Measurements from ENCODE around the gene VTI1A.
"Not testable (repeated sequence)": the region's sequence is repeated elsewhere in the genome, so short reads cannot be mapped to it uniquely, and the experiment has no call there.

Gene VTI1A

DNA sequence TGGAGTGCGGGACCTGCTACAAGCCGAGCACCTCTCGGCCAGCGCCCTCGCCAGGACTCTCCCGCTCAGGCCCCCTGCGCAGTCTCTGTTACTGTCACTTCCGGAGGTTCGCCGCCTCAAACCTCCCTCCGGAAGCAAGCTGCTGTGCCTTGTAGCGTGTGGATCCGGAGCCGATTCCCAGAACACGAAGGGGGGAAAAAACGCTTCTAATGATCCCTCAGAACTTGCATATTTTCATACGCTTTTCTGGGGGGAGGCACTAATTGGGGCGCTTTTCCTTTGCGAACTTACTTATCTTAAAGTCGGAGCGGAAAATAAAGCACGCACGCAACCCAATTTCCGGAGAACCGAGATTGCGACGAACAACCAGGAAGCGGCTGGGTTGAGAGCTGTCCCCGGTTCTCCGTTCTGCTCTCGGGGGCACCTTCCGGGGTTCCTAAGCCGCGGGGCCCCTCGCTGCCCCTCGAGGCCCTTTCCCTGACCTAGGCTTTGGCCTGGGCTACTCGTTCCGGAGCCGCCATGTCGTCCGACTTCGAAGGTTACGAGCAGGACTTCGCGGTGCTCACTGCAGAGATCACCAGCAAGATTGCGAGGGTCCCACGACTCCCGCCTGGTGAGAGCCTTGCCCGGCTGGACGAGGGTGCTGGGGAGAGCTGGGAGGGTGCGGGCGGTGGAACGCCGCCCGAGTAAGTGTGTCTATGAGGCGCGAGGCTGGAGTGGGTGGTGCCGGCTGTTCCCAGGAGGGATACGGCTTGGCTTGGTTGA lies at the start of gene VTI1A, which contains the start of gene ZDHHC6:
Gene VTI1A (plus strand): TSS at position 361 of the 765 bp plus-strand sequence. CDS start 159 bp downstream, at position 520.
Gene ZDHHC6 (minus strand): TSS at position 60 of the 765 bp plus-strand sequence. CDS start 1,478 bp downstream, outside the sequence.
- DNase-seq = peak; percentile 70

DNA sequence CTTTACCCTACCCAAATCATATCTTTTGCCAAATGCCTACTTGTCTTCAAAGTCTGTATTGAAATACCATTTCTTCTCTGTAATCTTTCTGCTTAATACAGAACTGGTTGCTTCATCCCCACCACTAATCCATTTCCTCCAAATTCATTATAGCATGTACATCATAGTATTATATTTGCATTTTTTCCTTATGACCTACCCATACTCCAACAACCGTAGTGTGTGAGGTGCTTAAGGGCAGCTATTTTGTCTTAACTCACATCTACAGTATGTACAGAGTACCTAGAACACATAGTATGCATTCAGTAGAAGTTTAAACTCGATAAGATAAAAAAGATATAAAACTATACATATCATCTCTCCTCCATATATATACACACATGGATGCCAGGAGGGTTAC lies 49.4 kb upstream of the VTI1A start:
- DNase-seq = no peak

DNA sequence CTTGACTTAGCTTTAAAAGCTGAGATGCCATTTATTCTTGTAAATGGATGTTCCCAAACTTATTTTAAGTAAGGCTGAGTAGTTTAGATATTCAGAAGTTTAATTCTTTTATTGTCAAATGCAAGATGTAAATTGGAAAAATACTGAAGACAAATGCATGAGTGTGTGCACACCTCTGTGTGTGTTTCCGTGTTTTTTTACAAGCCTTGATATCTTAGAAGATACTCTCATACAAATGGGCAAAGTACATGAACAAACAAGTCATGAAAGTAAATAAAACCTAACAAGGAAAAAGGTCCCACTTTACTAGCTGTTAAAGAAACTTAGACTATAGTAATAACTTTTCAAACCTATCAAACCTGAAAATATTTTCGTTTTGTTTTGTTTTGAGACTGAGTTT lies 44.1 kb upstream of the VTI1A start:
- no peak for DNase-seq

DNA sequence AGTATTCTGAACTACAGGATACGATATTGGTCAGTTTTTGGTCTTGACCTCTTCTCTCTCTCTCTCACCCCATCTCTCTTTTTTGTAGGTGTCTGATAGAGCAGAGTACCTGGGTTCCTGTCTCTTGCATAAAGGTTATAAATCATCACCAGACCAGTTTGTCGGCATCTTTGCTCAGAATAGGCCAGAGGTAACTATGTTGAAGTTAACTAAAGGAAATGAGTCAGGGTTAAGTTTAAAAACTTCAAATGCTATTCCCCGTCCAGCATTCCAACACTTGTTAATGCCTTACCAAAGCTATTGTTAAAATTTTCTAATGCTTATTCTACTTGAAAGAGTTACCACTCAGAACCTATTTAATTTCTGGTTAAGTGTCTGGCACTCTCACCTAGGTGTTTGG lies 42.4 kb upstream of the VTI1A start:
- no peak for DNase-seq

DNA sequence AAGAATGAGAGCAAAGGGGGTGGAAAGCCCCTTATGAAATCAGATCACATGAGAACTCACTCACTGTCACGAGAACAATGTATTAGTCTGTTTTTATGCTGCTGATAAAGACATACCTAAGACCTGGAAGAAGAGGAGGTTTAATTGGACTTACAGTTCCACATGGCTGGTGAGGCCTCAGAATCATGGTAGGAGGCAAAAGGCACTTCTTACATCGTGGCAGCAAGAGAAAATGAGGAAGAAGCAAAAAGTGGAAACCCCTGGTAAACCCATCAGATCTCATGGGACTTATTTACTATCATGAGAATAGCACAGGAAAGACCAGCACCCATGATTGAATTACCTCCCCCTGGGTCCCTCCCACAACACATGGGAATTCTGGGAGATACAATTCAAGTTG lies 40.2 kb upstream of the VTI1A start:
- not testable (repeated sequence) for DNase-seq

DNA sequence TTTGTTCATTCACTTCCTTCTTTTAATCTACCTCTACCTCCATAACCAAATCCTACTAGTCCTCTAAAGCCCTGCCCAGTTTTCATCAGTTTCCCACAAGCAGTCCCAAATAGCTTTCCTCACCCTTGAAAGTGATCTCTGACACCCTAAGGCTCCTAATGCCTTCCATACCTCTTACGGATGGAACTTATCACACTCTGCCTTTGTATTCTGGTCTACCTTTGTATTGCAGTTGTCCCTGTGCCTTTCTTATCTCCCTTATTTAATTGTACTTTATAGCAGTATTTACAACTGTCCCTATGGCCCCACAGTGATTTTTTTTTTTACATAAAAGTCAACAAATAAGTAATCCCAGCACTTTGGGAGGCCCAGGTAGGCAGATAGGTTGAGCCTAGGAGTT lies 39.3 kb upstream of the VTI1A start:
- DNase-seq = no peak

DNA sequence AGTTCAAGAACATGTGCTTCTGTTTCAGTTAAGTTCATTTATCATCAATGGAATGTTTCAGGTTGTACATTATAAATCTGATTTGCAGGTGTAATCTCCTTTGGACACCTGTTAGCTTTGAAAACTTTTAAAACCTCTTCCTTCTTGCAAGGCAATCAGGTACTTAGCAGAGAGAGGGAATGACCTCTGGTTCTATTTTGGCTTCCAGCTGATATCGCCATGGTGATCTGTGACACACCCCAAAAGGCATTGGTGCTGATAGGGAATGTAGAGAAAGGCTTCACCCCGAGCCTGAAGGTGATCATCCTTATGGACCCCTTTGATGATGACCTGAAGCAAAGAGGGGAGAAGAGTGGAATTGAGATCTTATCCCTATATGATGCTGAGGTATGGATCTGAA lies 37.7 kb upstream of the VTI1A start:
- DNase-seq = no peak

DNA sequence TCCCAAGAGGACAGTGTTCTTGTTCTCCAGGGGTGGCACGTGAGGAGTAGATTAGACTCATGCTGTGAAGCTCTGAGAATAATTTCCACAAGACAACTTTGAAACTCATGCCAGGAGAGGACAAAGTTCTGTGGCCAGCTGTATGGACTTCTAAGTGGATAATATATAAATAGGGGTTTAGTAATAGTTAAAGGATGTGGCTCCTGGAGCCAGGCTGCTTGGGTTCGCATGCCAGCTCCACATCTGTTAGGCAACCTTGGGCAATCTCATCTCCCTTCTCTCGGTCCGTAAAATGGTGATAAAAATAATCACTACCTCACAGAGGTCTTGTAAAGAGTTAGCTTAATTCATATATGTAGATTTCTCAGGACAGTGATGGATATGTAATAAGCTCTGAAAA lies 37.3 kb upstream of the VTI1A start:
- no peak for DNase-seq

DNA sequence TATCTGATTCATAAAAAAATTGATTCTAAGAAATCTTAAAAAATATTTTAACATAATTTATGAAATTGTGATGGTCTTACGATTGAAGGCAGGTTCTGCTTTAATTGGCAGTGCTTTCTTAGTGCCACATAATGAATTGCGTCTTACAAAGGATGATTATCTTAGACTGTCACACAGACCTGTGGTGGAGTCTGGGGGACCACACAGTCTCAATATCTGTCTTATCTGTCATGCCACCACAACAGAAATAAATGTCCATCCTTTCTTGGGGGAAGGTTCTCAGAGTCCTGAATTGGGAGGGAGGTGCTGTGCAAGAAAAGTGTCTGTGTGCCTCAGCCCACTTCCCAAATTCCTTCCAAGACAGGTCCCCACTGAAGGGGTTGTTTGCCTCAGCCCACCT lies 34.3 kb upstream of the VTI1A start:
- DNase-seq = no peak

DNA sequence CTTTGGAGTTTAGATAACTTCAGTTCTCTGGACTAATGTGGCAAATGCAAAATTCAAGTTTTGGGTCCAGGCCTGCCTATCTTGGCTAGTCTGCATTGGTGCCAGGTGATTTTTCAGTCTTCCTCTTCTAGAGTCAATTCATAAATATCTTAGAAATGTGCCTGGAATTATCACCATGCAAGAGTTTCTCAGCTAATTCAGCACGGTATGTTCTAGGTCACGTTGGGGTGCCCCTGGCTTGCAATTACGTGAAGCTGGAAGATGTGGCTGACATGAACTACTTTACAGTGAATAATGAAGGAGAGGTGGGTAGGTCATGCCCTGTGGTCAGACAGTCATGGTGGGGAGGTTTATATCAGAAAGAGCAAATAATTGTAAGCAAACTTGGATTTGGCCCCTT lies 25.3 kb upstream of the VTI1A start:
- DNase-seq = no peak

DNA sequence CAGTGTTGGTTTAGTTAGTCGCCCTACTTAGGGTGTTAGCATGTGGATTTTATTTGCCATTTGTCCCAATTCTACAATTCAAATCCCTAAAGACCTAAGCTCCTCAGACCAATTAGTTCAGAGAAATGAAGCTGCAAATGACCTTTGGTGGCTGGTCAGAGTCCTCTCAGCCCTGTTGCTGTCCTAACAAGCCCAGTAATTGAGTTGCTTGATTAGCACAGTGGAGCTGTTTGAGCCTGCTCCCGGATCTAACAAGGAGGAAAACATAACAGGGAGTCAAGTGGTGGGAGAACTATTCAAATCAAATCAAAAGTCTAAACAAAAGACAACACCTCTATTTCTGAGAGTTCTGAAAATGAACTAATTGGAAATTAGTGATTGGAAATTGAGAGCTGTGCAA lies 22.4 kb upstream of the VTI1A start:
- DNase-seq = no peak

DNA sequence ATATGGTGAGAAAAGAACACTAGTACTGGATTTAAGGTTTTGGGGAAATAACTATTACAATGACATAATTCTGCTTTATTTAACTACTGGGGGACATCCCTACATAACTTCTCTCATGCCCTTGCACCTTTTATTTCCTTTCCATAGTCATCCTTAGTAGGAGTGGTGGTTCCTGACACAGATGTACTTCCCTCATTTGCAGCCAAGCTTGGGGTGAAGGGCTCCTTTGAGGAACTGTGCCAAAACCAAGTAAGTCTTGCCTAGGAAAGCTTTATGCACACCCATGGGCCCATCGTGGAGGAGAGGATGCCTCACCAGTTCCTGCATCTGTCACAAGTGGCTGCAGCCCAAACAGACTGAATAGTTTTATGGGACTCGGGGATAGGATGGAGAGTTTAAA lies 20.9 kb upstream of the VTI1A start:
- DNase-seq = peak; percentile 22

DNA sequence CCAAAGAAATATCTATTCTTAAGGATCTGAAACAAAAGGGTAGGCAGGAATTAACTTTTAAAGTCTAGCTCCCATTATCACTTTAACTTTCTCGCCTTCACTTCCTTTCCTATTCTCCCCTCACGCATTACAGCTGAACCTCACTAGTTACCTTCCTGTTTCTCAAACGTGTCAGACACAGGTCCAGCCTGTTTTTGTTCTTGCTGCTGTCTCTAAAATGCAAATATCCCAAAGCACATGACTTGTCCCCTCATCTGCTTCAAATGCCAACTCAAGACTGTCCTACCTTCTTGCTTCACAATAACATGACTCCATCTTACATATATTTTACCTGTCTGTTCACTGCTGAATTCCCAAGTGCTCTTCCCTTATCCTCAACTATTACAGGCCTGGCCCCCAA lies 17.9 kb upstream of the VTI1A start:
- no peak for DNase-seq

DNA sequence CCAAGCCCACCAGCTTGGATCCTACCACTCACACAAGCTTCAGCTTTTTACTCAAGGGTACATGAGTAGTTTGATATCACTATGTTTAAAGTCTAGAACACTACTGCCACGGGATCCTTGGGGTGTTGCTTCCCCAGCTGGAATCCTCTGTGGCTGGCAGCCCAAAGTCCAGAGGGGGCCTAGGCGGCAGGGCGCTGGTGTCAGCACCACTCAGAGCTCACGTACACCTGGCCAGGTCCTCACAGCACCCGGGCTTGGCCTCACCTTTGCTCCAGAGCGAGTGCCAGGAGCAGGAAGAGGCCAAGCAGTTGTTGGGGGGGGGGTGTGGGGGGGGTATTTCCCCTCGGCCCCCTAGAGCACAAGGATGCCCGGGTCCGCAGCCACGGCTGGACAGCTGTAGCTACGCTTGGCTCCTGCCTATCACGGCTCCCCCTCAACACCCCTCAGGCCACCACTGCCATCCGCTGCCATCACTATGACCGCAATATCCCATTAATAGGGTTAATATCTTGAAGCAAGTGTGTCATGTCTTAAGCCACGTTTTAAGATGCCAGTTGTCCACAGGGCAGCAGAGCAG lies 17.3 kb upstream of the VTI1A start:
- no peak for DNase-seq

DNA sequence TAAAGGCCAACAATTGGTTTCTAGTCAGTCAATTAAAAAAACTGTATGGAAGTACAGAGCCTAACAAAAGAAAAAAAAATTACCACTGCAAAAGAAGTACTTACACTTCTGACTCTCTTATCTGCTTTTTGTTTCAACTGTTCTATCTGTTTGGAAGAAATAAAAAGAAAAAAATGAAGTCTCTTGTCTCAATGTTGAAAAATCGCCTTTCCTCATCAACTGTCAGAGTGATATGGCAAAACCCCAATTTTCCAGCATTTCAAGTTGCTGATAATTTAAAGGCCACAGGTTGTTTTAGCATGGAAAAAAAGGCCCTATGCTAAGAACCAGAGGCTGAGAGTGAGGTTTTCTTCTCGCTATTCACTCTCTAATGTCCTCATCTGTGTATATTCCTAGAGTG lies 13.9 kb upstream of the VTI1A start:
- DNase-seq = no peak

DNA sequence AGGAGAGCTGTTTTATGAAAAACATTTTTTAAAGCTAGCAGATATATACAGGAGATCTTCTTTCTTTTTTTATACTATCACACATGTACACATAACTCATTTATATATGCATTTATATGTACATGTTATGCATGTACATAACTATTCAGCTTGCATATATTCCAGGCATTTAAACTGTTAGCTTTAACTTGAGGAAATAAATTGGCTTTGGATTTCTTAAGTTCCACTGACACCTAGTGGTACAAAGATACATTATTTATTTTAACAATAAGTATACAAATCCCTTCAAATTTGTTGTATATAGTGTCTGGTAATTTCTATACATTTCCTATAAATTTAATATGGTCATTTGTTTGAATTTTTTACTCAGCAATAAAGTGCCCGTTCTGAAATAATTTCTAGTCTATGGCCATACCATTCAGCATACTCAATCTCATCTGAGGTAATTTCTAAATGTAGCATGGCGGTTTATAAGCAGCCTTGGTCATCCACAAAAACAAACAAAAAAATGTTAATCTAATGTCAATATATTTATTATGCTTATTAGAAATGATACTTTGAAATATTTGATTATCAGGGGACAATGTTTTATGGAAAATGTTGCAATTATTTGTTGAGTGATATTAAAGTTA lies 11.9 kb upstream of the VTI1A start:
- DNase-seq = peak; percentile 57

DNA sequence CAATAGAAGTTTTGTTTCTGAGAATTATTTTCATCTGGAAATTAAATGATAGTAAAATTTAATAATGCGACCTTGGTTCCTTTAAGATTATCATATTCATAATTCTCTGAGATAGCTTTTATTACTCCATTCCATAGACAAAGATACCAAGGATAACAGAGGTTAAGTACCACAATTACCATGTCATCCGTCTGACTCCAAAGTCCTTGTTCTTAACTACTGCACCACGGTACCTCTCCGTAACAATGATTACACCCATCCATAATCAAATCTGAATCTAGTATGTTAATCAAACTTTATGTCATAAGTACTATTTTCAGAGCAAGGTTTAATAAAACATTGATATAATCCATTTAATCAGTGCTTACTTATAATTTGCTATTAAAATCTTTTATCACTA lies 8.7 kb upstream of the VTI1A start:
- DNase-seq = no peak

DNA sequence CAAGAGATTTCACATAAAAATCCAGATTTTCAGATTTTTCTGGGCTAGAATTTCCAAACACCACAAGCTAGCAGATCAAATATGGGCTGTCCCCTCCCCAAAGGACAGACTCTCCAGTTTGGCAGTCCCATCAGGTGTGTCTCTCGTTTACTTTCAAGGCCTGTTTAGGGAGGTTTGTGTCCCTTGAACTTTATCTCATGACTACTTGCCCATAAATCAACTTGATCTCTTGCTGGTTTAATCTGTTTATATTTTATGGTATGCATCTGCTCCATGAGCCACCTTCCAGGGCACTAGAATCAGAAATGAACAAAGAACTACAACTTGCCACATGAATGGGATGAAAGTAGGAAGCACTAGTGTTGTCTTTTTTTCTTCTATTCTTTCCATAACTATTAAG lies 5.5 kb upstream of the VTI1A start:
- no peak for DNase-seq

DNA sequence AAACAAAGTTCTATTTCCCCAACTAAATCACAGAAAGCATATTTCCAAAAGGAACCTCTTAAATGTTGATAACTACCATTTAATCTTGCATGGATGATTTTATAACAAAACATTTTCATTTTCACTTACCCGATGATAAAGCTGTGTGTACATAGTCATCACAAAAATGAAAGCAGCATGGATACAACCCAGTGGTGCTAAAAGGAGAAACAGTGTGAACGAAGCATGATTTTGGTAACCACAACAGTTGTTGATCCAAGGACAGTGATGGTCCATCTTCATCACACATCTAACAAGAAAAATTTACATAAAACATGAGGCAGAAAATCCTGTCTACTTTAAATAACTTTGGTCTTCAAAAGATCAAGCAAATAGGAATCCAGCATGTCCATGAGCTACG lies 5.0 kb upstream of the VTI1A start:
- DNase-seq = no peak

DNA sequence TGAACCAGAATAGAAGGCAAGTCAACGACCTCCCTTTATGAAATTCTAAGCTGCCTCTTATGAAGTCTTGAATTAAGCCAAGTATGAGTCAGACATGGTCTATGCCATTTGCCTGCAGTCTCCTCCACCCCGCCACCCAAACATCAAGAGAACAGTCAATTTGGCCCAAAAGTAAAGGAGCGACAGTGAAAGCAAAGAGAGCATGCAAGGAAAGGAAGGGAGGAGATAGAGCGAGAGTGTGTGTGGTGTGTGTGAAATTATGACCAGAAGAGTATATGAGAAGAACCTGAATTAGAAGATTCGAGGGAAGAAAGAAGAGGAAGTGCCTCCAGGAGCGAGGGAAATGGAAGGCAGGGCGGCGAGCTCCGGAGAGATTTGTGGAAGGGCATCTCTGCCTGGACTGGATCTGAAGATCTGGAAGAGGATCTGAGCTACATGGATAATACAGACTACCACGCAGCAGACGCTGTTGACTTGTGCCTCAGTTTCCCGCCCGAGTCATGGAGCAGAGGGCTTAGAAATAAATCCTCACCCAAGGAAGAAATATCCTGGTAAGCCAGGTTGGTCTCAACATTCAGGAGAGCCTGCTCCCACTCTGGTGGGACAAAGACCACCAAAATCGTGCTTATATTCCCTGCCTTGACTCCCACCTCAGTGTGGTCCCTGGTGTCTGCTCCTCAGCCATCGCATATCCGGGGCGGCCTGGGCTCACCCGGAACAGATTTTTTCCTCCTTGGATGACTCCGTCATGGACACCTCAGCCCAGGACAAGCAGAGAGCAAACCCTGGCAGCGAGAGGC lies 760 bp upstream of the VTI1A start:
- DNase-seq = peak; percentile 53

DNA sequence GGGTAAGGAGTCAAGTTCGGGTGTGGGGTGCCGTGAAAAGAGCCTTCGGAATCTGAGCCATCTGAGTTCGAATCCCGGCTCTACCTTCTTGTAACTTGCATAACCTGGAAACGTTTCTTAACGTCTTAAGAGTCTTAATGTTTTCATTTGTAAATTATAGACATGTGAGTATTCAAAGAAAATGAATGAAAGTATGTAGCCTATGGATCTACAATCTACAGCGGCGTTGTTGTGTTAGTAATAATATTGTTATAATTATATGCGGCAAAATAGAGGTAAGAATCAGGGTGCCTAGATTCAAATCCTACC lies 559 bp downstream of the VTI1A start:
- no peak for DNase-seq

DNA sequence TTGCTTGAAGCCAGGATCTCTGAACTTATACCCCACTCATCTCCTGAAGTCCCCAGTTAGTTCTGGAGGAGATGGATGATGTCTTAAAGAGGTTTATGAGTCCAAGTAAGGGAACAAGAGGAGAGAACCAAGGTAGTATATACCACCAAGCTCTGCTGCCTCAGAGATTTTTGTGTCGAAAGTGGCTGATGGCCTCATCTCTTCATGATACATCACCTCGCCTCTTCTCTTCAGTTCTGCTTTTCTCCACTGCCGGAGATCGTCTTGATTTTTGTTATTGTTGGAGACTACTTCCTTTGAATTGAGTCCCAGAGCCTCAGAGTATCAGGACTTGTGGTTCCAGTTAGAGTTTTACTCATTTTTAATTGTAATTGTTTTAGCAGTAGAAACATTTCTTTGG lies 1.9 kb downstream of the VTI1A start:
- DNase-seq = peak; percentile 63

DNA sequence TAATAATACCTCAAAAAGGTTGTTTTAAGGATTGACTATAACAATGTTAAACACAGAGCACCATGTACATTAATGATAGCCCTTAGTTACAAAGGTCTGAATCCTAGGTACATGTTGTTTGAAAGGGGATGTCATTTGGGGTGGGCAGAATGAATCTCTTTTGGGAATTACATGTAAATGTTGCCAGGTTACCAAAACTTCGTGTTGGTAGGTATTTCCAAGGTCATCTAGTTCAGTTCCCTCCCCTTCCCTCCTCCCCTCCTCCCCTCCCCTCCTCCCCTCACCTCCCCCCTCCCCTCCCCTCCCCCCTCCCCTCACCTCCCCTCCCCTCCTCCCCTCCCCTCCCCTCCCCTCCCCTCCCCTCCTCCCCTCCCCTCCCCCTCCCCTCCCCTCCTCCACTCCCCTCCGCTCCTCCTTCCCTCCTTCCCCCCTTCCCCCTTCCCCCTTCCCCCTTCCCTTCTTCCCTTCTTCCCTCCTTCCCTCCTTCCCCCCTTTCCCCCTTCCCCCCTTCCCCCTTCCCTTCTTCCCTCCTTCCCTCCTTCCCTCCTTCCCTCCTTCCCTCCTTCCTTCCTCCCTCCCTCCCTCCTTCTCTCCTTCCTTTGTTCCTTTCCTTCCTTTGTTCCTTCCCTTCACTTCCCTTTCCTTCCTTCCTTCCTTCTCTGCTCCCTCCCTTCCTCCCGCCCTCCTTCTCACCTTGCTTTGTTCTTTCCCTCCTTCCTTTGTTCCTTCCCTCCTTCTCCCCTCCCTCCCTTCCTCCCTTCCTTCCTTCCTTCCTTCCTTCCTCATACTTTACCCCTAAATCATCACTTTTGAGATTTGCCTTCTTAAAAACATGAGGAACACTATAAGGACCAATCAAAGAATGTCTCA lies 8.1 kb downstream of the VTI1A start:
- DNase-seq = no peak
